MCF 10A (cell line): ENCODE data around the gene FNDC1. TPM values are rescaled to one million over a fixed set of nuclear protein-coding genes. Genes with fewer than 3 reads are reported as not detected.

Experiments
- BruUV-seq: library from RNA; stranded (reverse); fragments of 400-500 nt; replicated peaks from 2 replicates; lab custom pipeline; 2021; lab: Mats Ljungman, UMichigan
- CTCF ChIA-PET: fragments of 300-600 bp; sonication (Branson Sonifier 250); formaldehyde crosslinking; extraction: SDS; loops from one replicate; lab custom pipeline; 2021; ENCODE audit warnings: antibody characterized with exemption, inconsistent platforms; lab: Yijun Ruan, JAX
- POLR2A ChIA-PET: fragments of 300-600, 350-650 bp; sonication (Branson Sonifier 250); formaldehyde crosslinking; extraction: SDS; loops from one replicate; lab custom pipeline; 2020; ENCODE audit warnings: antibody characterized with exemption, inconsistent platforms; lab: Yijun Ruan, JAX
- DNase-seq: peaks from one replicate; pipeline ENCODE4 v3.0.0-alpha.2; 2018; ENCODE audit not compliant: unreplicated experiment
- H3K27ac Mint-ChIP-seq: one replicate; pipeline ENCODE4 v1.8.0; 2022; ENCODE audit warnings: mild to moderate bottlenecking, low read depth, mixed read lengths; ENCODE audit not compliant: unreplicated experiment
- H3K27me3 Mint-ChIP-seq: one replicate; pipeline ENCODE4 v1.8.0; 2022; ENCODE audit warnings: mixed read lengths; ENCODE audit not compliant: insufficient read depth, unreplicated experiment
- H3K36me3 Mint-ChIP-seq: one replicate; pipeline ENCODE4 v1.8.0; 2022; ENCODE audit warnings: mild to moderate bottlenecking, moderate library complexity, mixed read lengths; ENCODE audit not compliant: insufficient read depth, unreplicated experiment
- H3K4me1 Mint-ChIP-seq: one replicate; pipeline ENCODE4 v1.8.0; 2022; ENCODE audit warnings: mixed read lengths; ENCODE audit not compliant: insufficient read depth, unreplicated experiment
- H3K4me3 Mint-ChIP-seq: one replicate; pipeline ENCODE4 v1.8.0; 2022; ENCODE audit warnings: mild to moderate bottlenecking, moderate library complexity, mixed read lengths; ENCODE audit not compliant: unreplicated experiment
- H3K9me3 Mint-ChIP-seq: one replicate; pipeline ENCODE4 v1.8.0; 2022; ENCODE audit warnings: mixed read lengths; ENCODE audit not compliant: unreplicated experiment
- CTCF ChIP-seq: fragments of 200-600 bp; IDR thresholded peaks from one replicate; pipeline ENCODE4 v1.8.0; 2022; ENCODE audit warnings: antibody characterized with exemption, mild to moderate bottlenecking; ENCODE audit not compliant: unreplicated experiment
- intact Hi-C: fragments of 100-400 bp; cut with micrococcal nuclease; formaldehyde crosslinking; loops from 2 replicates; pipeline ENCODE4 v1.14.1; 2022
- total RNA-seq: library from RNA; stranded (reverse); gene quantifications from 2 replicates; pipeline ENCODE4 v1.2.3, GENCODE V29; 2022

Gene FNDC1
- total RNA-seq, 1 experiment from 2014 or later: not detected

GRCh38 chr6:159261995-159262394, 92.8 kb downstream of the FNDC1 start:
- H3K27ac Mint-ChIP-seq: no peak overlapping the region
- ChIA-PET CTCF (interaction anchor here (1.4 to 2.3 kb wide), 2 partner anchors 9 to 201 kb away, joined by 3 to 13 read pairs; no protein-coding TSS in a partner anchor), POLR2A (no interaction called here)
- no peaks in the 10 kb centered on the region for H3K36me3 Mint-ChIP-seq
- no peaks in the 10 kb centered on the region for H3K4me1 Mint-ChIP-seq
- intact Hi-C loops: no loop called here
- no peaks in the 10 kb centered on the region for H3K9me3 Mint-ChIP-seq
- DNase-seq: no peak
- H3K27me3 Mint-ChIP-seq: peaks cover 11% of the 10 kb centered on the region
- no TSS peak for BruUV-seq
- H3K4me3 Mint-ChIP-seq: no peak overlapping the region
- TF ChIP-seq CTCF: no peak

GRCh38 chr6:159262586-159262985, 93.4 kb downstream of the FNDC1 start:
- peaks cover 11% of the 10 kb centered on the region for H3K27me3 Mint-ChIP-seq
- H3K36me3 Mint-ChIP-seq: no peaks in the 10 kb centered on the region
- CTCF ChIA-PET: interaction anchor here (0.6 to 2.3 kb wide), 3 partner anchors 9 to 201 kb away, joined by 3 to 13 read pairs (median 3); no protein-coding TSS in a partner anchor
- H3K27ac Mint-ChIP-seq: no peak overlapping the region
- intact Hi-C loops: no loop called here
- POLR2A ChIA-PET: no interaction called here
- no TSS peak for BruUV-seq
- H3K9me3 Mint-ChIP-seq: no peaks in the 10 kb centered on the region
- DNase-seq: no peak
- no peak overlapping the region for H3K4me3 Mint-ChIP-seq
- TF ChIP-seq CTCF: no peak
- no peaks in the 10 kb centered on the region for H3K4me1 Mint-ChIP-seq

- Mint-ChIP-seq H3K27ac (no peak overlapping the region), H3K36me3 (no peaks in the 10 kb centered on the region), H3K4me1 (no peaks in the 10 kb centered on the region), H3K9me3 (no peaks in the 10 kb centered on the region), H3K4me3 (no peak overlapping the region), H3K27me3 (peaks cover 10% of the 10 kb centered on the region)
- POLR2A ChIA-PET: no interaction called here
- CTCF ChIA-PET: interaction anchor here (1.5 kb wide), 1 partner anchor 15 kb away, joined by 8 read pairs; no protein-coding TSS in a partner anchor
- no peak for TF ChIP-seq CTCF
- peak; percentile 59 for DNase-seq
- BruUV-seq: no TSS peak
- intact Hi-C loops: no loop called here
Observed at GRCh38 chr6:159267165-159267564, 98.0 kb downstream of the FNDC1 start.

- H3K9me3 Mint-ChIP-seq: no peaks in the 10 kb centered on the region
- H3K4me3 Mint-ChIP-seq: no peak overlapping the region
- DNase-seq: no peak
- intact Hi-C loops: no loop called here
- no peaks in the 10 kb centered on the region for H3K27me3 Mint-ChIP-seq
- TF ChIP-seq CTCF: no peak
- ChIA-PET CTCF (interaction anchor here (1.5 kb wide), 1 partner anchor 16 kb away, joined by 8 read pairs; no protein-coding TSS in a partner anchor), POLR2A (no interaction called here)
- H3K4me1 Mint-ChIP-seq: no peaks in the 10 kb centered on the region
- no peak overlapping the region for H3K27ac Mint-ChIP-seq
- H3K36me3 Mint-ChIP-seq: no peaks in the 10 kb centered on the region
- no TSS peak for BruUV-seq
Observed at GRCh38 chr6:159268511-159268910, 99.3 kb downstream of the FNDC1 start.
